Suprapubic skin (tissue), 4 donors: ENCODE measurements around the gene COG3.

Source experiments
- CTCF ChIP-seq, 2 donors: fragments of 200-600 bp in 1 of 2; fragments of 450-650 bp in 1 of 2; sonication (generic) in 1 of 2; IDR thresholded peaks; one replicate each; pipeline ENCODE4 v1.5.1; 2016 to 2019; ENCODE audit warnings: antibody characterized with exemption in 2 of 2, mild to moderate bottlenecking in 1 of 2, moderate library complexity in 1 of 2
- EP300 ChIP-seq: sonication (generic); formaldehyde crosslinking; IDR thresholded peaks from one replicate; pipeline ENCODE4 v1.6.1; 2017; ENCODE audit warnings: antibody characterized with exemption
- POLR2A ChIP-seq, 2 donors: fragments of 450-650 bp; IDR thresholded peaks; one replicate each; pipeline ENCODE4 v1.6.1; 2017; ENCODE audit warnings: antibody characterized with exemption in 2 of 2, mild to moderate bottlenecking in 2 of 2, moderate library complexity in 2 of 2
- POLR2AphosphoS5 ChIP-seq, 3 donors: sonication (generic); formaldehyde crosslinking; IDR thresholded peaks; one replicate each; pipeline ENCODE4 v1.6.1; 2017; ENCODE audit warnings: antibody characterized with exemption in 3 of 3

GRCh38 chr13:45584816-45585215, 120.1 kb downstream of the COG3 start:
- no peak for TF ChIP-seq CTCF (IDR thresholded peaks at IDR 0.05)
- no peak for TF ChIP-seq POLR2AphosphoS5 (IDR thresholded peaks at IDR 0.05)
- no peak for TF ChIP-seq EP300
- no peak for TF ChIP-seq POLR2A (IDR thresholded peaks at IDR 0.05)
